GM13977 (cell line): ENCODE measurements around the gene SNPH.
A peak's percentile ranks its signal among the peaks of the same experiment; 100 is the strongest.
"Not testable (repeated sequence)": the region's sequence is repeated elsewhere in the genome, so short reads cannot be mapped to it uniquely, and the experiment has no call there.

Experiments
- DNase-seq: peaks from one replicate; pipeline ENCODE4 v3.0.0; 2012; ENCODE audit warnings: low spot score
- in situ Hi-C: fragments of 300-500 bp; cut with MboI; formaldehyde crosslinking; loops from one replicate; pipeline ENCODE4 v1.12.0; 2022; ENCODE audit warnings: low sequenced_read_pairs, low pct_unique_long_range_greater_than_20kb, mixed read lengths, inconsistent platforms; ENCODE audit not compliant: unreplicated experiment
- TF ChIP-seq, protein P1 (sequence below): IDR thresholded peaks from 2 replicates; pipeline ENCODE4 v1.5.1; 2012; ENCODE audit warnings: mild to moderate bottlenecking, control low read depth; ENCODE audit not compliant: insufficient read depth; ENCODE audit errors: extremely low read depth, missing control alignments

SNPH gene, protein sequence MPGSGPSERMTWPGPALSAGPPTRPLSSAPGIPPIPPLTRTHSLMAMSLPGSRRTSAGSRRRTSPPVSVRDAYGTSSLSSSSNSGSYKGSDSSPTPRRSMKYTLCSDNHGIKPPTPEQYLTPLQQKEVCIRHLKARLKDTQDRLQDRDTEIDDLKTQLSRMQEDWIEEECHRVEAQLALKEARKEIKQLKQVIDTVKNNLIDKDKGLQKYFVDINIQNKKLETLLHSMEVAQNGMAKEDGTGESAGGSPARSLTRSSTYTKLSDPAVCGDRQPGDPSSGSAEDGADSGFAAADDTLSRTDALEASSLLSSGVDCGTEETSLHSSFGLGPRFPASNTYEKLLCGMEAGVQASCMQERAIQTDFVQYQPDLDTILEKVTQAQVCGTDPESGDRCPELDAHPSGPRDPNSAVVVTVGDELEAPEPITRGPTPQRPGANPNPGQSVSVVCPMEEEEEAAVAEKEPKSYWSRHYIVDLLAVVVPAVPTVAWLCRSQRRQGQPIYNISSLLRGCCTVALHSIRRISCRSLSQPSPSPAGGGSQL

GRCh38 chr20:1266167-1266973, at the start of gene SNPH:
Gene SNPH (plus strand): TSS chr20:1266294. CDS start chr20:1296240, 29,946 bp downstream.
- in situ Hi-C loops: no loop called here
- TF ChIP-seq, protein P1, sequence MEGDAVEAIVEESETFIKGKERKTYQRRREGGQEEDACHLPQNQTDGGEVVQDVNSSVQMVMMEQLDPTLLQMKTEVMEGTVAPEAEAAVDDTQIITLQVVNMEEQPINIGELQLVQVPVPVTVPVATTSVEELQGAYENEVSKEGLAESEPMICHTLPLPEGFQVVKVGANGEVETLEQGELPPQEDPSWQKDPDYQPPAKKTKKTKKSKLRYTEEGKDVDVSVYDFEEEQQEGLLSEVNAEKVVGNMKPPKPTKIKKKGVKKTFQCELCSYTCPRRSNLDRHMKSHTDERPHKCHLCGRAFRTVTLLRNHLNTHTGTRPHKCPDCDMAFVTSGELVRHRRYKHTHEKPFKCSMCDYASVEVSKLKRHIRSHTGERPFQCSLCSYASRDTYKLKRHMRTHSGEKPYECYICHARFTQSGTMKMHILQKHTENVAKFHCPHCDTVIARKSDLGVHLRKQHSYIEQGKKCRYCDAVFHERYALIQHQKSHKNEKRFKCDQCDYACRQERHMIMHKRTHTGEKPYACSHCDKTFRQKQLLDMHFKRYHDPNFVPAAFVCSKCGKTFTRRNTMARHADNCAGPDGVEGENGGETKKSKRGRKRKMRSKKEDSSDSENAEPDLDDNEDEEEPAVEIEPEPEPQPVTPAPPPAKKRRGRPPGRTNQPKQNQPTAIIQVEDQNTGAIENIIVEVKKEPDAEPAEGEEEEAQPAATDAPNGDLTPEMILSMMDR: no peak
- peak; percentile 84 for DNase-seq

DNA sequence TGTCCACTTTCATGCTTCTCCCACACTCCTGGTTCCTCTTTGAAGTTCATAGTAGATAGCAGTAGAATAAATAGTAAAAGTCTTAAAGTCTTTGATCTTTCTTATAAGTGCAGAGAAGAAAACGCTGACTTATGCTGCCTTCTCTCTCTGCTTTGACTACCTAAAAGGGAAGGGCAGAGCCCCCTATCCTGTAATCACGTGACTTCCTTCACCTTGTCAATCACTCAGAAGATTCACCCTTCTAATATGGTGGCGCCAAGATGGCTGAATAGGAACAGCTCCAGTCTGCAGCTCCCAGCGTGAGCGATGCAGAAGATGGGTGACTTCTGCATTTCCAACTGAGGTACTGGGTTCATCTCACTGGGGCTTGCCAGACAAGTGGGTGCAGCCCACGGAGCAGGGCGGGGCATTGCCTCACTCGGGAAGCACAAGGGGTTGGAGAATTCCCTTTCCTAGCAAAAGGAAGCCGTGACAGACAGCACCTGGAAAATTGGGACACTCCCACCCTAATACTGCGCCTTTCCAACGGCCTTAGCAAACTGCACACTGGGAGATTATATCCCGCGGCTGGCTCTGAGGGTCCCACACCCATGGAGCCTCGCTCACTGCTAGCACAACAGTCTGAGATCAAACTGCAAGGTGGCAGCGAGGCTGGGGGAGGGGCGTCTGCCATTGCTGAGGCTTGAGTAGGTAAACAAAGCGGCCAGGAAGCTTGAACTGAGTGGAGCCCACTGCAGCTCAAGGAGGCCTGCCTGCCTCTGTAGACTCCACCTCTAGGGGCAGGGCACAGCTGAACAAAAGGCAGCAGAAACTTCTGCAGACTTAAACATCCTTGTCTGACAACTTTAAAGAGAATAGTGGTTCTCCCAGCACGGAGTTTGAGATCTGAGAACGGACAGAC, 49.3 kb upstream of the SNPH start:
- in situ Hi-C loops: loop anchor here (25.0 kb wide), 1 partner anchor 404 kb away; no protein-coding TSS in a partner anchor

DNA sequence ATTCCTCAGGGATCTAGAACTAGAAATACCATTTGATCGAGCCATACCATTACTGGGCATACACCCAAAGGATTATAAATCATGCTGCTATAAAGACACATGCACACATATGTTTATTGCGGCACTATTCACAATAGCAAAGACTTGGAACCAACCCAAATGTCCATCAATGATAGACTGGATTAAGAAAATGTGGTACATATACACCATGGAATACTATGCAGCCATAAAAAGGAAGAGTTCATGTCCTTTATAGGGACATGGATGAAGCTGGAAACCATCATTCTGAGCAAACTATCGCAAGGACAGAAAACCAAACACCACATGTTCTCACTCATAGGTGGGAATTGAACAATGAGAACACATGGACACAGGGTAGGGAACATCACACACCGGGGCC, 43.3 kb upstream of the SNPH start:
- in situ Hi-C loops: loop anchor here (25.0 kb wide), 1 partner anchor 410 kb away; no protein-coding TSS in a partner anchor
- DNase-seq: not testable (repeated sequence)

More for the DNA sequence above, 49.3 kb upstream of the SNPH start:
- not testable (repeated sequence) for DNase-seq

GRCh38 chr20:1224205-1224890, 41.7 kb upstream of the SNPH start:
- DNase-seq: no peak
- TF ChIP-seq, protein P1: no peak
- in situ Hi-C loops: loop anchor here (25.0 kb wide), 1 partner anchor 412 kb away; no protein-coding TSS in a partner anchor

DNA sequence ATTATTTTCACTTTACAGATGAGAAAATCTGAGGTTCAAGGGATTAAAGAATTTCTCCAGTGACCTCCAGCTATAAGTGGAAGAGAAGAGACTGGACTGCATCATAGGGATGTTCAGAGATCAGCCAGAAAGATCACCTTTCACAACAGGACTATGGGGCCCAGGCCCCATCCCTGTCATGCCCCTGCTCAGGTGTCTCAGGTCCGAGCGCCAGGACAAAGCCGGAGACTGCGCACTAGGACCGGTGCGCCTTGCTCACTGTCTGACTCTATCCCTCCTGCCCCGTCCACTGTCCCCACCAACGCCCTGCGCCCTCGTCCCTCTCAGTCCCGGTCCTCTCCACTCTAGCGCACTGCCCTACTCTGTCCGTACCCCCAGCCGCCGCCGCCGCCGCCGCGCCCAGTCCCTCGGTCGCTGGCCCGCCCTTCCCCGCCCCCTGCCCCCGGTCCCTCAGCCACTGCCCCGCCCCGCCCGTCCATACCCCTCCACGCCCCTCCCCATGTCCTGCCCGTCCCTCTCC, 40.8 kb upstream of the SNPH start:
- no peak for DNase-seq
- in situ Hi-C loops: no loop called here
- TF ChIP-seq, protein P1: no peak

DNA sequence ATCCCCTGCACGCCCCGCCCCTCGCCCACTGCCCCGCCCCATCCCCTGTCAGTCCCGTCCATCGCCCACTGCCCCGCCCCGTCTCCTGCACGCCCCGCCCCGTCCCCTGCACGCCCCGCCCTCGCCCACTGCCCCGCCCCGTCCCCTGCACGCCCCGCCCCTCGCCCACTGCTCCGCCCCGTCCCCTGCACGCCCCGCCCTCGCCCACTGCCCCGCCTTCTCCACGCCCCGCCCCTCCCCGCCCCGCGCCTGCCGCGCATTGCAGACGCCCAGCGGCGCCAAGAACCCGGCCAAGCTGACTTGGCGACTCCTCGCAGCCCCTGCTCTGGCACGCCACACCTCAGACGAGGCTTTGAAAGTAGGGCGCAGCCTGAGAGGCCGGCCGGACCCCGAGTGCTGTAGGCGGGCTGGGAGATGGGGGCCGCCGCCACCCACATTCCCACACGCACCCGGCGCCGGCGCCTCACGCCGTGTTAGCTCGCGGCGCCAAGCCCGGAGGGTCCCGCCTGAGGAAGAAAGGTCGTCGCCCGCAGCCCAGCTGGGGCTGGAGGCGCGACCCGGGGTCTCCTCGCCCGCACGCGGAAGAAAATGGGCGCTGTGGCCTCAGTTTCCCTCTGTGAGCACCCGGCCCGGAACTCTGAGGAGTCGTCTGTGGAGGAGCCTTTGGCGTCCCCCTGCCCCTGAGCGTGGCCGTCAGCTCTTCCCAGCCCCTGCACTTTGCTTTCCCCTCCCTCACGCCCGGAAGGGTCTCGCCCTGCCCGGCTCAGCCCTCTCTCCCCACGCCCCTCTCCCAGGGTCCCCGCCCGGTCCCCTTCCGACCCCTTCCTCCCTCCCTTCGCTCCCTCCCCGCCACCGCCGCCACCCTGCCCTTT, 40.1 kb upstream of the SNPH start, which contains the start of gene RAD21L1:
Gene RAD21L1, plus strand, starts transcription at position 262 of the 872 bp plus-strand sequence. CDS start 2,410 bp downstream, outside the sequence.
- DNase-seq: peak; percentile 98
- in situ Hi-C loops: no loop called here
- TF ChIP-seq, protein P1: no peak
